ENCODE data around the gene NFIA. TPM values are rescaled to one million over a fixed set of nuclear protein-coding genes. Genes with fewer than 3 reads are reported as not detected.

NFIA gene
- total RNA-seq: 5.3 and 5.9 TPM in 2 replicates

GRCh38 chr1:61082311-61083012, at the start of gene NFIA:
NFIA (plus strand) TSS chr1:61082561.

Data from placental pericyte (primary cell).